Amygdala (tissue), 56 donors: Measurements from ENCODE around the gene DAP.
"Not testable (repeated sequence)": the region's sequence is repeated elsewhere in the genome, so short reads cannot be mapped to it uniquely, and the experiment has no call there.

Source experiments
- DNase-seq, 56 donors: peaks; one replicate each; lab custom pipeline; 2025; lab: John Stamatoyannopoulos, UW

DAP gene

GRCh38 chr5:10676946-10677345 is 84.1 kb downstream of the DAP start:
- DNase-seq = no peak

- DNase-seq = no peak
Measured at GRCh38 chr5:10676224-10676623, 84.8 kb downstream of the DAP start.

GRCh38 chr5:10675177-10675700 is 85.8 kb downstream of the DAP start:
- no peak for DNase-seq

GRCh38 chr5:10674582-10674981 is 86.5 kb downstream of the DAP start:
- DNase-seq = no peak

- DNase-seq = no peak
Measured at GRCh38 chr5:10674096-10674495, 86.9 kb downstream of the DAP start.

- DNase-seq = no peak
Measured at GRCh38 chr5:10673407-10673806, 87.6 kb downstream of the DAP start.

- no peak for DNase-seq
Measured at GRCh38 chr5:10673017-10673389, 88.0 kb downstream of the DAP start.

- no peak for DNase-seq
Measured at GRCh38 chr5:10672146-10673016, 88.7 kb downstream of the DAP start.

- no peak for DNase-seq
Measured at GRCh38 chr5:10671041-10672008, 89.7 kb downstream of the DAP start.

- DNase-seq = no peak
Measured at GRCh38 chr5:10669983-10670382, 91.1 kb downstream of the DAP start.

- no peak for DNase-seq
Measured at GRCh38 chr5:10668697-10669096, 92.3 kb downstream of the DAP start.

- no peak for DNase-seq
Measured at GRCh38 chr5:10667431-10668057, 93.5 kb downstream of the DAP start.

GRCh38 chr5:10666531-10667299 is 94.3 kb downstream of the DAP start:
- DNase-seq = no peak

- no peak for DNase-seq
Measured at GRCh38 chr5:10665799-10666198, 95.2 kb downstream of the DAP start.

GRCh38 chr5:10664180-10664769 is 96.8 kb downstream of the DAP start:
- DNase-seq = not testable (repeated sequence)

GRCh38 chr5:10663489-10664179 is 97.4 kb downstream of the DAP start:
- peak in 1 of 56 donors; percentile 26 for DNase-seq

- DNase-seq = no peak
Measured at GRCh38 chr5:10662661-10663488, 98.2 kb downstream of the DAP start.

- DNase-seq = no peak
Measured at GRCh38 chr5:10662083-10662482, 99.0 kb downstream of the DAP start.
